GM19468 (cell line): Measurements from ENCODE around the gene RPS27L.
A peak's percentile ranks its signal among the peaks of the same experiment; 100 is the strongest.

Source experiments
- ATAC-seq: cut with Tn5 transposase; IDR thresholded peaks from one replicate; pipeline ENCODE4 v1.9.1; 2021; ENCODE audit warnings: mild to moderate bottlenecking, moderate library complexity, moderate number of reproducible peaks; ENCODE audit not compliant: unreplicated experiment; ENCODE audit errors: extremely low read depth

Gene RPS27L

GRCh38 chr15:63157118-63157843, at the start of gene RPS27L:
Gene RPS27L (minus strand): TSS chr15:63157477. CDS start chr15:63157405, 72 bp downstream.
- ATAC-seq, result peak; percentile 42

- no peak for ATAC-seq
Observed at GRCh38 chr15:63206079-63206478, 48.8 kb upstream of the RPS27L start.

- no peak for ATAC-seq
Observed at GRCh38 chr15:63203451-63204090, 46.3 kb upstream of the RPS27L start.

GRCh38 chr15:63202861-63203260, 45.6 kb upstream of the RPS27L start:
- no peak for ATAC-seq

GRCh38 chr15:63200464-63201249, 43.4 kb upstream of the RPS27L start:
- ATAC-seq, result no peak

- ATAC-seq, result no peak
Observed at GRCh38 chr15:63198371-63199250, 41.3 kb upstream of the RPS27L start.

GRCh38 chr15:63197626-63198025, 40.3 kb upstream of the RPS27L start:
- no peak for ATAC-seq

- no peak for ATAC-seq
Observed at GRCh38 chr15:63196842-63197241, 39.6 kb upstream of the RPS27L start.

GRCh38 chr15:63195569-63196015, 38.3 kb upstream of the RPS27L start:
- no peak for ATAC-seq

GRCh38 chr15:63194880-63195568, 37.7 kb upstream of the RPS27L start:
- ATAC-seq, result no peak

- no peak for ATAC-seq
Observed at GRCh38 chr15:63194302-63194701, 37.0 kb upstream of the RPS27L start.

- ATAC-seq, result no peak
Observed at GRCh38 chr15:63192619-63193206, 35.4 kb upstream of the RPS27L start.

GRCh38 chr15:63191895-63192618, 34.8 kb upstream of the RPS27L start:
- ATAC-seq, result no peak

GRCh38 chr15:63190769-63191649, 33.7 kb upstream of the RPS27L start:
- no peak for ATAC-seq

- ATAC-seq, result no peak
Observed at GRCh38 chr15:63189941-63190768, 32.9 kb upstream of the RPS27L start.
